ENCODE results near the gene WDR7. TPM values are rescaled to one million over a fixed set of nuclear protein-coding genes. Genes with fewer than 3 reads are reported as not detected.

The WDR7 gene
- total RNA-seq, 1 donor from 2014 or later: 8.2 TPM

- no peak overlapping the region for H3K4me3 ChIP-seq (ENCODE audit: low read depth, low read length)
- no peak for DNase-seq (ENCODE audit: low read depth)
- no peak for TF ChIP-seq CTCF (conservative IDR thresholded peaks at IDR 0.05; ENCODE audit: low read depth, low read length)
Measured at GRCh38 chr18:56983275-56983992, 332.3 kb downstream of the WDR7 start.

GRCh38 chr18:56984731-56985130, 333.6 kb downstream of the WDR7 start:
- DNase-seq (ENCODE audit: low read depth): no peak
- no peak for TF ChIP-seq CTCF (conservative IDR thresholded peaks at IDR 0.05; ENCODE audit: low read depth, low read length)
- no peak overlapping the region for H3K4me3 ChIP-seq (ENCODE audit: low read depth, low read length)

- no peak for TF ChIP-seq CTCF (conservative IDR thresholded peaks at IDR 0.05; ENCODE audit: low read depth, low read length)
- no peak overlapping the region for H3K4me3 ChIP-seq (ENCODE audit: low read depth, low read length)
- no peak for DNase-seq (ENCODE audit: low read depth)
Measured at GRCh38 chr18:56986829-56987228, 335.7 kb downstream of the WDR7 start.

GRCh38 chr18:56987236-56987635, 336.1 kb downstream of the WDR7 start:
- TF ChIP-seq CTCF (conservative IDR thresholded peaks at IDR 0.05; ENCODE audit: low read depth, low read length): no peak
- no peak overlapping the region for H3K4me3 ChIP-seq (ENCODE audit: low read depth, low read length)
- no peak for DNase-seq (ENCODE audit: low read depth)

- DNase-seq (ENCODE audit: low read depth): no peak
Measured at GRCh38 chr18:56988022-56988421, 336.9 kb downstream of the WDR7 start.

GRCh38 chr18:56990678-56991077, 339.5 kb downstream of the WDR7 start:
- DNase-seq (ENCODE audit: low read depth): no peak
- TF ChIP-seq CTCF (conservative IDR thresholded peaks at IDR 0.05; ENCODE audit: low read depth, low read length): no peak
- no peak overlapping the region for H3K4me3 ChIP-seq (ENCODE audit: low read depth, low read length)

More at GRCh38 chr18:56988022-56988421, 336.9 kb downstream of the WDR7 start:
- TF ChIP-seq CTCF (conservative IDR thresholded peaks at IDR 0.05; ENCODE audit: low read depth, low read length): no peak
- H3K4me3 ChIP-seq (ENCODE audit: low read depth, low read length): no peak overlapping the region

GRCh38 chr18:56992777-56993176, 341.6 kb downstream of the WDR7 start:
- DNase-seq (ENCODE audit: low read depth): no peak
- TF ChIP-seq CTCF (conservative IDR thresholded peaks at IDR 0.05; ENCODE audit: low read depth, low read length): no peak
- no peak overlapping the region for H3K4me3 ChIP-seq (ENCODE audit: low read depth, low read length)
